GM08714 (cell line): Measurements from ENCODE around the gene AGER.
"Not testable (repeated sequence)": the region's sequence is repeated elsewhere in the genome, so short reads cannot be mapped to it uniquely, and the experiment has no call there.

ENCODE experiments used
- H3K4me3 ChIP-seq: fragments of 200-500 bp; sonication (Bioruptor generic); 2 replicates; pipeline ENCODE4 v1.5.1; 2014; ENCODE audit warnings: mild to moderate bottlenecking, low read length, inconsistent platforms
- ZNF274 ChIP-seq: IDR thresholded peaks from 2 replicates; pipeline ENCODE4 v1.6.1; 2012; ENCODE audit warnings: mild to moderate bottlenecking, low read depth, low read length

AGER gene

GRCh38 chr6:32184084-32184640, at the start of gene AGER:
Gene AGER, minus strand, starts transcription at chr6:32184253. Its CDS starts 31 bp downstream, at chr6:32184222.
- H3K4me3 ChIP-seq: no peak within 1 kb of the TSS
- TF ChIP-seq ZNF274: no peak

GRCh38 chr6:32226434-32226833, 42.4 kb upstream of the AGER start:
- TF ChIP-seq ZNF274: no peak
- no peak overlapping the region for H3K4me3 ChIP-seq

GRCh38 chr6:32224696-32225095, 40.6 kb upstream of the AGER start:
- no peak for TF ChIP-seq ZNF274
- no peak overlapping the region for H3K4me3 ChIP-seq

- no peak for TF ChIP-seq ZNF274
- no peak within 1 kb of the TSS for H3K4me3 ChIP-seq
These were observed 39.5 kb upstream of the AGER start, which contains the start of gene NOTCH4 for GRCh38 chr6:32223258-32224235. Gene NOTCH4, minus strand, starts transcription at chr6:32224067. Its CDS starts 139 bp downstream, at chr6:32223928.

- TF ChIP-seq ZNF274: no peak
- no peak overlapping the region for H3K4me3 ChIP-seq
These were observed 38.5 kb upstream of the AGER start for GRCh38 chr6:32222333-32223230.

- TF ChIP-seq ZNF274: no peak
- no peak overlapping the region for H3K4me3 ChIP-seq
These were observed 36.0 kb upstream of the AGER start for GRCh38 chr6:32220021-32220420.

- TF ChIP-seq ZNF274: no peak
- H3K4me3 ChIP-seq: no peak overlapping the region
These were observed 34.1 kb upstream of the AGER start for GRCh38 chr6:32218167-32218566.

- no peak for TF ChIP-seq ZNF274
- no peak overlapping the region for H3K4me3 ChIP-seq
These were observed 32.9 kb upstream of the AGER start for GRCh38 chr6:32216998-32217397.

GRCh38 chr6:32216285-32216684, 32.2 kb upstream of the AGER start:
- TF ChIP-seq ZNF274: no peak
- H3K4me3 ChIP-seq: no peak overlapping the region

- no peak for TF ChIP-seq ZNF274
- no peak overlapping the region for H3K4me3 ChIP-seq
These were observed 31.6 kb upstream of the AGER start for GRCh38 chr6:32215617-32216016.

GRCh38 chr6:32214126-32214525, 30.1 kb upstream of the AGER start:
- TF ChIP-seq ZNF274: no peak
- no peak overlapping the region for H3K4me3 ChIP-seq

- TF ChIP-seq ZNF274: no peak
- H3K4me3 ChIP-seq: no peak overlapping the region
These were observed 29.6 kb upstream of the AGER start for GRCh38 chr6:32213649-32214048.

GRCh38 chr6:32212076-32212760, 28.2 kb upstream of the AGER start:
- TF ChIP-seq ZNF274: no peak

GRCh38 chr6:32211432-32211831, 27.4 kb upstream of the AGER start:
- not testable (repeated sequence) for H3K4me3 ChIP-seq

More at GRCh38 chr6:32212076-32212760, 28.2 kb upstream of the AGER start:
- H3K4me3 ChIP-seq: no peak overlapping the region

- H3K4me3 ChIP-seq: no peak overlapping the region
- TF ChIP-seq ZNF274: no peak
These were observed 26.1 kb upstream of the AGER start for GRCh38 chr6:32210191-32210601.
